Keratinocyte (primary cell): ENCODE results near the gene KIAA0930. TPM values are rescaled to one million over a fixed set of nuclear protein-coding genes. Genes with fewer than 3 reads are reported as not detected.

Experiments used
- DNase-seq: peaks from one replicate; pipeline ENCODE4 v3.0.0-alpha.2; 2011; ENCODE audit warnings: low read depth, missing footprints, low spot score
- FAIRE-seq: peaks from 2 replicates; lab custom pipeline; 2011; peaks lifted over from hg19 to GRCh38; lab: Jason Lieb, UNC
- H2AFZ ChIP-seq: 2 replicates; pipeline ENCODE4 v1.6.0; 2012; ENCODE audit warnings: low read length, control low read depth, inconsistent platforms; ENCODE audit not compliant: control insufficient read depth
- H3K27ac ChIP-seq: 2 replicates; pipeline ENCODE4 v1.5.1; 2011; ENCODE audit warnings: low read length; ENCODE audit not compliant: control insufficient read depth, insufficient read depth
- H3K27me3 ChIP-seq: 3 replicates; pipeline ENCODE4 v1.6.0; 2011; ENCODE audit warnings: low read length; ENCODE audit not compliant: control insufficient read depth, insufficient read depth; ENCODE audit errors: extremely low read depth
- H3K36me3 ChIP-seq, 2 experiments: 2 replicates in 1 of 2; 3 replicates in 1 of 2; pipeline ENCODE4 v1.5.1; 2011; ENCODE audit warnings: low read length in 2 of 2, mild to moderate bottlenecking in 1 of 2; ENCODE audit not compliant: control insufficient read depth in 2 of 2, insufficient read depth in 2 of 2; ENCODE audit errors: extremely low read depth in 1 of 2
- H3K4me1 ChIP-seq: 3 replicates; pipeline ENCODE4 v1.5.1; 2011; ENCODE audit warnings: low read length; ENCODE audit not compliant: control insufficient read depth, insufficient read depth; ENCODE audit errors: extremely low read depth
- H3K4me2 ChIP-seq: 3 replicates; pipeline ENCODE4 v1.6.0; 2011; ENCODE audit warnings: low read depth, low read length; ENCODE audit not compliant: control insufficient read depth, insufficient read depth; ENCODE audit errors: extremely low read depth
- H3K4me3 ChIP-seq, 3 experiments: fragments of 200-600 bp in 1 of 3; sonication (generic) in 1 of 3; 2 replicates in 2 of 3; 3 replicates in 1 of 3; pipeline ENCODE4 v1.5.1; 2011 to 2016; ENCODE audit warnings: low read length in 3 of 3, mild to moderate bottlenecking in 3 of 3, control low read depth in 2 of 3, inconsistent platforms in 1 of 3, low read depth in 1 of 3, mixed read lengths in 1 of 3, mixed run types in 1 of 3, moderate library complexity in 1 of 3; ENCODE audit not compliant: control insufficient read depth in 2 of 3, insufficient read depth in 2 of 3; ENCODE audit errors: extremely low read depth in 1 of 3
- H3K79me2 ChIP-seq: 2 replicates; pipeline ENCODE4 v1.6.0; 2012; ENCODE audit warnings: low read length; ENCODE audit not compliant: control insufficient read depth, insufficient read depth
- H3K9ac ChIP-seq: 3 replicates; pipeline ENCODE4 v1.6.0; 2011; ENCODE audit warnings: low read length; ENCODE audit not compliant: control insufficient read depth, insufficient read depth; ENCODE audit errors: extremely low read depth
- H3K9me1 ChIP-seq: 3 replicates; pipeline ENCODE4 v1.6.0; 2011; ENCODE audit warnings: low read length; ENCODE audit not compliant: control insufficient read depth, insufficient read depth; ENCODE audit errors: extremely low read depth
- H3K9me3 ChIP-seq: 2 replicates; pipeline ENCODE4 v1.5.1; 2012; ENCODE audit warnings: low read depth, low read length; ENCODE audit not compliant: control insufficient read depth
- H4K20me1 ChIP-seq: 3 replicates; pipeline ENCODE4 v1.6.0; 2011; ENCODE audit warnings: low read length; ENCODE audit not compliant: control insufficient read depth, insufficient read depth; ENCODE audit errors: extremely low read depth
- EZH2 ChIP-seq: IDR thresholded peaks from one replicate; pipeline ENCODE4 v1.6.1; 2012; ENCODE audit warnings: inconsistent platforms, mild to moderate bottlenecking, low read length, moderate library complexity
- dilution Hi-C: fragments of 300-500 bp; cut with MboI; formaldehyde crosslinking; loops from one replicate; pipeline ENCODE4 v1.7.0; 2020; ENCODE audit warnings: low sequenced_read_pairs; ENCODE audit not compliant: extremely low pct_ligation_motif_present
- polyA plus RNA-seq, 5 experiments: library from polyadenylated mRNA; depleted of rRNA in 3 of 5; stranded (reverse) in 3 of 5; stranded (forward) in 1 of 5; unstranded in 1 of 5; fragments of >200 nt; gene quantifications; 1 replicate in 1 of 5; 2 replicates in 3 of 5; 3 replicates in 1 of 5; pipeline versions ENCODE4 v1.2.1 to v1.2.3, GENCODE V29; 2011 to 2012; ENCODE audit warnings: missing spikeins in 2 of 5, low read depth in 1 of 5, low replicate concordance in 1 of 5
- TF ChIP-seq, protein P1 (sequence below), 3 experiments: IDR thresholded peaks in 1 of 3; conservative IDR thresholded peaks in 1 of 3; optimal IDR thresholded peaks in 1 of 3; 2 replicates in 2 of 3; 3 replicates in 1 of 3; pipeline versions ENCODE3 to v1.5.1; 2011; ENCODE audit warnings: low read length in 3 of 3, mild to moderate bottlenecking in 3 of 3, moderate library complexity in 2 of 3, control low read depth in 1 of 3, inconsistent platforms in 1 of 3; ENCODE audit not compliant: insufficient read depth in 2 of 3; ENCODE audit errors: extremely low read depth in 1 of 3

KIAA0930 gene
- polyA plus RNA-seq, 1 donor (not counting 4 experiments of a cell fraction or from before 2014, with no cell fraction given), result 115 TPM

DNA sequence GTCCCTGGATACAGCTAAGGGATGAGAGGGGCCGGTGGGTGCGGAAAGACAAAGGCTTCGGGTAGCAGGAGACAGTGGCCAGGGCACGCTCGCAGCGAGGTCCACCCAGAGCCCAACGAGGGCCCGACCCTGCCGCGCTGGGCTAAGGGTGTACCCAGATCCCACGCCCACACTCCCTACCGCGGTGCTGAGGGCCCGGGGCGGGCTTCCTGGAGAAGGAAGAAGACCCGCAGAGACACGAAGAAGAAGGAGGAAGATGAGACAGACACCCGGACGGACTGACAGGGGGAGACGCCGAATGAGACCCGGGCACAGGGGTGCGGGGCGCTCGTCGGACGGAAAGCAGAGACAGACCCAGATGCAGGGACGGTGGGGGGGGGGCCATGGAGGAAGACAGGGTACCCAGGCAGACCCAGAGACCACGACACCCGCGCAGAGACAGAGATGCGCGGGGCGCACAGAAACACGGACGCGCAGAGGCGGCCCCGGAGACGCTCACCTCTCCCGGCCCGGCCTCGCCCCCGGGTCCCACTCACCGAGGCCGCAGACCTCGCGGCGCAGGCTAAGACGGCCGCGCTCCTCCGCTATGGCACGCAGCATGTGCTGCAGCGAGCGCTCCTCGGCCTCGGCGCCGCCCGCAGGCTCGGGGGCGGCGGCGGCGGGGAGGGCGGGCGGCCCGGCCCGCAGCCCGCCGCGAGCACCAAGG lies 437 bp downstream of the KIAA0930 start:
- Histone ChIP-seq H3K9me1 (no peaks in the 10 kb centered on the region), H3K27me3 (no peaks in the 10 kb centered on the region), H3K9ac (peak overlapping the region; percentile 84), H3K4me1 (peaks cover 29% of the 10 kb centered on the region), H3K79me2 (peaks cover 51% of the 10 kb centered on the region), H3K9me3 (no peaks in the 10 kb centered on the region), H2AFZ (peak overlapping the region; percentile 13), H3K4me3 (peak overlapping the region; percentile 86 to 92 (median 87)), H4K20me1 (peaks cover 12% of the 10 kb centered on the region), H3K27ac (peak overlapping the region; percentile 71), H3K4me2 (peak overlapping the region; percentile 72), H3K36me3 (peaks cover 23 to 34% of the 10 kb centered on the region in 2 experiments)
- TF ChIP-seq EZH2, result no peak
- TF ChIP-seq, protein P1, sequence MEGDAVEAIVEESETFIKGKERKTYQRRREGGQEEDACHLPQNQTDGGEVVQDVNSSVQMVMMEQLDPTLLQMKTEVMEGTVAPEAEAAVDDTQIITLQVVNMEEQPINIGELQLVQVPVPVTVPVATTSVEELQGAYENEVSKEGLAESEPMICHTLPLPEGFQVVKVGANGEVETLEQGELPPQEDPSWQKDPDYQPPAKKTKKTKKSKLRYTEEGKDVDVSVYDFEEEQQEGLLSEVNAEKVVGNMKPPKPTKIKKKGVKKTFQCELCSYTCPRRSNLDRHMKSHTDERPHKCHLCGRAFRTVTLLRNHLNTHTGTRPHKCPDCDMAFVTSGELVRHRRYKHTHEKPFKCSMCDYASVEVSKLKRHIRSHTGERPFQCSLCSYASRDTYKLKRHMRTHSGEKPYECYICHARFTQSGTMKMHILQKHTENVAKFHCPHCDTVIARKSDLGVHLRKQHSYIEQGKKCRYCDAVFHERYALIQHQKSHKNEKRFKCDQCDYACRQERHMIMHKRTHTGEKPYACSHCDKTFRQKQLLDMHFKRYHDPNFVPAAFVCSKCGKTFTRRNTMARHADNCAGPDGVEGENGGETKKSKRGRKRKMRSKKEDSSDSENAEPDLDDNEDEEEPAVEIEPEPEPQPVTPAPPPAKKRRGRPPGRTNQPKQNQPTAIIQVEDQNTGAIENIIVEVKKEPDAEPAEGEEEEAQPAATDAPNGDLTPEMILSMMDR (optimal IDR thresholded peaks at IDR 0.05 in 1 of 3, IDR thresholded peaks at IDR 0.05 in 1 of 3, conservative IDR thresholded peaks at IDR 0.05 in 1 of 3; ENCODE audit: extremely low read depth in 1 of 3, insufficient read depth in 2 of 3, low read length in 3 of 3), result no peak
- FAIRE-seq (no peak), DNase-seq (no peak)
- dilution Hi-C loops, result no loop called here

DNA sequence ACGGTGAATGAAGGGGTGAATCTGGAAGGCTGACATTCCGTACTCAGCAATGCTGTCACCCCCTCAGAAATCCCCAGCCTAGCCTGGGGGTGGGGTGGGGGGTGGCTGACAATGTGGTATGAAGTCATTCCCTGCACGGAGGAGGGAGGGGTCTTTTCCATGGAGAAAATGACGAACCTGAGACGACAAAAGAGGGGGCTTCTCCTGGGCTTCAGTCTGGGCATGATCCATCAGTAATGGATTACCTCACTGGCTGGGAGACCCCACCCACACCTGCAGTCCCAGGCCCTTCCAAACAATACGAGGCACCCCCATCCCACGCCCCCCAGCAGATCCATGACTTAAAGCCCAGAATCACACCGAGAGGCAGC lies 1.0 kb downstream of the KIAA0930 start:
- peaks cover 56% of the 10 kb centered on the region for H3K79me2 ChIP-seq
- dilution Hi-C loops, result no loop called here
- peak overlapping the region; percentile 72 for H3K4me2 ChIP-seq
- peak overlapping the region; percentile 71 for H3K27ac ChIP-seq
- H3K9me3 ChIP-seq, result no peaks in the 10 kb centered on the region
- H3K36me3 ChIP-seq, result peaks cover 25 to 34% of the 10 kb centered on the region in 2 experiments
- H3K4me3 ChIP-seq, result peak overlapping the region; percentile 86 to 92 (median 87)
- H3K9me1 ChIP-seq, result no peaks in the 10 kb centered on the region
- no peak overlapping the region for H2AFZ ChIP-seq
- FAIRE-seq (no peak), DNase-seq (no peak)
- peaks cover 12% of the 10 kb centered on the region for H4K20me1 ChIP-seq
- peak overlapping the region; percentile 84 for H3K9ac ChIP-seq
- TF ChIP-seq, protein P1 (optimal IDR thresholded peaks at IDR 0.05 in 1 of 3, IDR thresholded peaks at IDR 0.05 in 1 of 3, conservative IDR thresholded peaks at IDR 0.05 in 1 of 3; ENCODE audit: extremely low read depth in 1 of 3, insufficient read depth in 2 of 3, low read length in 3 of 3), result no peak
- peaks cover 24% of the 10 kb centered on the region for H3K4me1 ChIP-seq
- H3K27me3 ChIP-seq, result no peaks in the 10 kb centered on the region
